GM21576 (cell line): ENCODE data around the gene ABHD14A.

ENCODE experiments used
- ATAC-seq: cut with Tn5 transposase; IDR thresholded peaks from one replicate; pipeline ENCODE4 v1.9.1; 2021; ENCODE audit warnings: mild to moderate bottlenecking, moderate library complexity; ENCODE audit not compliant: unreplicated experiment

ABHD14A gene

DNA sequence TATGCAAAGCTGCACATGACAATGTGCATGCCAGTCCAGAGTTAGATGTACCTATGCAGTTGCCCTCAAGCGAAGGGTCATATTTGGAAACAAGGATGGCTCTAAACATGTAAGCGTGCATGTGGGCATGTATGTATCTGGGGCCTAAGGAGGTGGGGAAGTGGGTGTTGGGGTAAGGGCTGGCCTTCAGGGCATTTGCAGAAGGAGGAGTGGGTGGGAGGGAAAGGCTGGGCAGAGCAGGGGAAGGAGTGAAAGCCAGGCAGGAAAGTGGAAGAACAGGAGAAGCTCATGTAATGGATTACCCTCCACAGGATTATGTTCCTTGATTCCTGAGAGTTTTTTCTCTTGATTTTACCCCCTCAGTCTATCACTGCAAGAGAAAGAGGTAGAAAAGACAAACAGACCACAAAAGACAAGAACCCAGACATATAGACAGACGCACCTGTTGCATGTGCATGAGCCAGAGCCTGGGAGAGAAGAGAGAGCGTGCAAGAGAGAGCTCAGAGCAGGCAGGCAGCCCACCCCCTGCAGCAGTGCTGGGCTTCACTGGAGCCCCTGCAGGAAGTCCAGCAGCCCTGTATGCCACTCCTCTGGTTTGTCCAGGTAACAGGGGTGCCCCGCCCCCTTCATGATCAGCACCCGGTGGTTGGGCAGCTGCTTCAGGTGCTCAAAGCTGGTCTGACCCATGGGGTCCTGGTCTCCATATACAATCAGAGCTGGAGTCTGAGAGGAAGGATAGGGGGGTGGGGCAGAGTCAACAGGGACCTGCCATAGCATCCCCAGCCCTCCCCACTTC lies 5.8 kb upstream of the ABHD14A start:
- ATAC-seq: no peak

DNA sequence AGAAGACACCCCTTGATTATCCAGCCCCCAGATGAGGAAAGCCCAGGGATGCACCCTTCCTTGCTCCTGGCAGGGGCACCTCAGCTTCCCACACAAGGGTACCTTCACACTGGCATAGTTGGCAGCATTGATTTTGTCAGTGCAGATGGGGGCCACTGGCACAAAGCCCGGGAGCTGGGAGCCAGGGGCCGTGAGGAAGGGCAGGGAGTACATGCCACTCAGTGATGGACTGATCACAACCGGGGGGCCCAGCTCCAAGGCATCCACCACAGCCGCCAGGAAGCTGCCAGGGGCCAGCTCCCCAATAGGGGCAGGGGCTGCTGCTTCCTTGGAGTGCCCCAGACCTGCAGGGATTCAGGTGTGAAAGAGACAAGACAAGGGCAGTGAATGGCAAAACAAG lies 5.0 kb upstream of the ABHD14A start:
- ATAC-seq: no peak

DNA sequence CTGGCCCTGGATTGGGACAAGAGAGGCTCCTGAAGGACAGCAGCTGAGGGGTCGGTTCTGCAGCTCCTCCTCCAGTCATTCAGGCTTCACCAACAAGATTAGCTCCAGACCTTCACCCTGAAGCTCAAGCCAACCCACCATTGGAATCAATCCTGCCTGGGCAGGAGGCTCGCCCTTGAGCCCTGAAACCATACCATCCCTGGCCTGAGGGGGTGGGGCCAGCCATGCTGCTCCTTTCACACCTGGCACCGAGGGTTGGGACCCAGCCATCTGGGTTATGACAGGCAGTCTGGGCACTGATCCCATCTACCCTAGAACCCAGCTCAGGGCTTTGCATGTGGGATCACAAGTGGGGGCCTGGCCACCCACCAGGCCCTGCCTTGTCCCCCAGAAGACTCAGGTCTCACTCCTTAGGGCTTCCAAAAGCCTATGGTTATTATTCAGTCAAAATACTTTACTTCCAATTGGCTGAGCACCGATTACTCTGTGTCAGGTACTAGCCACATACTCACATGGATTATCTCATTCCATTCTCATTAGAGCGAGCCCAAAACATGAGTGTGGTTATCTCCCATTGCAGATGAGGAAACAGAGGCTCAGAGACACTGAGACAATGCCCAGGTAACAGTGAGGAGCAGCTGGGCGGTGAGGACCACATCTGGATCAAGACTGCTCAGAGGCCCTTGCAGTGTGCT lies 4.1 kb upstream of the ABHD14A start:
- ATAC-seq: no peak

DNA sequence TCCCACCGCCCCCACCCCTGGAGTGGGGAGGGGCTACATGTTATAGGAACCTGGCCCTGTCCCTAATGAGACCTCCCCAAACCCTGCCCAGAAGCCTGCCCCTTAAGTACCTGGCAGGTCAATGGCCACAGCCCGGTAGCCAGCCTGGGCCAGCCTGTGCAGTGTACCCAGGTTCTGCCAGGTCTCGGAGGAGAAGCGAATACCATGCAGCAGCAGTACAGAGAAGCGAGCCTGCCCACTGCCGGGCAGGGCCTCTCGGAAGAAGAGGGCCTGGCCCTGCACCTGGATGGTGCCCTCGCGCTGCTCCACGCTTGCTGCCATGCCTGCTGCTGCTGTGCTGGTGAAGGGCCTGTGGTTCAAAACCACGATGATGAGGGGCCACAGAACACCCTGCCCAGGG lies 3.5 kb upstream of the ABHD14A start:
- ATAC-seq: no peak

DNA sequence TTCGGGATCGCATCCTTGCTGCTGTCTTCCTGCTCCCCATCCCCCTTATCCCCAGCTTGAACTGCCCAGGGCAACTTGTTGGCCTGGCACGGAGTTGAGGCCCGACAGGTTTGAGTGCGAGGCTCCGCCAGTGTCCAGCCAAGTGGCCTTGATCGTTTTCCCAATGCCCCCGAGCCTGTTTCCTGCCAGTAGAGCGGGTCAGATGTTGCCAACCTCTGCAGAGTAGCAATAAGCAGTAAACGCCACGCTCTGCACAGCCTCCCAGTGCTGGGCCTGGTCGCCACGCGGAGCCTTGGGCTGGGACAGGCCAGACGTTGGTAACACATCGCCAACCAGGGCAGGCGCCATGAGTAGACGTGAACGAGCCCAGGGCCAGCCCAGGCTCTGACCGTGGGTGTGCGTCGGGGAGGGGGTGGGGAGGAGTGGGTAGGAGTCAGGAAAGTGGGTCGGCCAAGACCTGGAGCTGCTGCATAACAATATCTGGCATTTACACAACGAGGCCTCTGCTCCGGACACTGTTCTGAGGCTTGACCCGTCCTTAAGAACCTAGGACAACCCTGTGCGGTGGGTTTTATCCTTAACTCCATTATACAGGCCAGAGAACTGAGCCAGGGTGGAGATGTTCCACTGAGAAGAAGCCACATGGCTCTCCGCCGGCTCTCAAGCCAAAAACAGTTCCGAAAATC lies 444 bp upstream of the ABHD14A start:
- ATAC-seq: peak; percentile 11

DNA sequence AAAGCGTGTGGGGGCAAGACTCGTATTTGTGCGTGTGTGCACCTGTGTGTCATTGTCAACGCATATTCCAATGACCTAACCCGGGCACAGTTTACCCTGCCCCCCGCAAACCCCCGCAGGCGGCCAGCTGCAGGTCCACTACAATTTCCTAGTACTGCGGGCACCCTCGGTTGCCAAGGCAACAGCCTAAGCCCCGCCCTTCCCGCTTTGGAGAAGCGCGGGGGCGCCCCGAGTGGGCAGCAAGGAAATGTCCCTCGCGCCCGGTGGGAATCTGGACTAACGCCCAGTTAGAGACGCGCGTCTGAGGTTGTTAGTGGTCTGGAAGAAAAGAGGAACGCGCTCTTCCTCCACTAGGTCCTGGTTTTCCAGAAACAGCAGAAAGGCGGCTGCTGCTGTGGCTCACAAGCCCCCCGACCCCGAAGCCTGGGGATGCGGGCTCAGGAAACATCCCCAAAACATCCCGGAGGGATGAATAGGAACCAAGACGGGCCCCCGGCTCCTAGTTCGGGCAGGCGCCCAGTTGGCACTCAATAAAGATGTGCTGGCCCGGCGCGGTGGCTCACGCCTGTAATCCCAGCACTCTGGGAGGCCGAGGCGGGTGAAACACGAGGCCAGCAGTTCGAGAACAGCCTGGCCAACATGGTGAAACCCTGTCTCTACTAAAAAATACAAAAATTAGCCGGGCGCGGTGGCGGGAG lies 1.1 kb downstream of the ABHD14A start:
- no peak for ATAC-seq

DNA sequence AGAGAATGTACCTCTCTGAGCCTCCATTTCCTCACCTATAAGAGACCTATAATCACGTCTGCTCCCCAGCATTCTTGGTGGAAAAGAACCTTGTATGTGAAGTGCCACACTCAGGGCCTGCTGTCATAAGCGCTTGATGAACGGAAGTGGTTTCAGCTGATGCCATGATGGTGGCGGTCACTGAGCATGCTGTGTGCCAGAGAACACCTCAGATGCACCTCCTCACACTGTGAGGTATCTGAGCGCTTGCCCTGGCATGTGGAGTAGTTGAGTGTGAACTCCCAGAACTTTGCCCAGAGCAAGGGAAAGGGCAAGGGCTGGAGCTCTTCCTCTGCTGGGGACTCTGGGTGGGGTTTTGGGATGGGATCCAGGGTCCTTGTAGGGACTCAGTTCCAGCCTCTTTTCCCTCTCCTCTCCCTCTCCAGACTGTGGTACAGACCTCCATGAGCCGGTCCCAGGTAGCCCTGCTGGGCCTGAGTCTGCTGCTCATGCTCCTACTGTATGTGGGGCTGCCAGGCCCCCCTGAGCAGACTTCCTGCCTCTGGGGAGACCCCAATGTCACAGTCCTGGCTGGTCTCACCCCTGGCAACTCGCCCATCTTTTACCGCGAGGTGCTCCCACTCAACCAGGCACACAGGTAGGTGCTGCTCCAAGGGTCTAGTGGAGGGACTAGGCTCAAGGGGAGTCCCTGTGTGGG lies 2.7 kb downstream of the ABHD14A start:
- ATAC-seq: no peak

DNA sequence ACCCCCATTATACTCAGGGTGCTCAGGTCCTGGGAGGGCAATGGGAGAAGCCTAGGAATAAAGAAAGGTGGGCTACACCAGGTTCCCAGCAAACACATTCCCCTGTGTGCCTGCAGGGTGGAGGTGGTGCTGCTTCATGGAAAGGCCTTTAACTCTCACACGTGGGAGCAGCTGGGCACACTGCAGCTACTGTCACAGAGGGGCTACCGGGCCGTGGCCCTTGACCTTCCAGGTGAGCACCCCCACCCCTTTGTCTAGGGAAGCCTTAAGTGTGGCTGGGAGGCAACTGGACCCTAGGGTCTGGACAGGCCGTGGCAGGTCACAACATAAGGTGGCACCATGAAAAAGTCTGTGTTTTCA lies 3.3 kb downstream of the ABHD14A start:
- no peak for ATAC-seq

DNA sequence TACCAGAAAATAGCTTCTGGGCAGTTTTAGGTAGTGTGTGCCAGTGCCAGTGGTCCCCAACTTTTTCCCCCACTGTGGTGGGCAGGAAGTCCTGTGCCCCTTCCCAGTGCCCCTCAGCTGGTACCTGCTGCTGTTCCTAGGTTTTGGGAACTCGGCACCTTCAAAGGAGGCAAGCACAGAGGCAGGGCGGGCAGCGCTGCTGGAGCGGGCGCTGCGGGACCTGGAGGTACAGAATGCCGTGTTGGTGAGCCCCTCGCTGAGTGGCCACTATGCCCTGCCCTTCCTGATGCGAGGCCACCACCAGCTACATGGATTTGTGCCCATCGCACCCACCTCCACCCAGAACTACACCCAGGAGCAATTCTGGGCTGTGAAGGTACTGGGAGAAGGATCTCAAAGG lies 5.4 kb downstream of the ABHD14A start:
- ATAC-seq: no peak

DNA sequence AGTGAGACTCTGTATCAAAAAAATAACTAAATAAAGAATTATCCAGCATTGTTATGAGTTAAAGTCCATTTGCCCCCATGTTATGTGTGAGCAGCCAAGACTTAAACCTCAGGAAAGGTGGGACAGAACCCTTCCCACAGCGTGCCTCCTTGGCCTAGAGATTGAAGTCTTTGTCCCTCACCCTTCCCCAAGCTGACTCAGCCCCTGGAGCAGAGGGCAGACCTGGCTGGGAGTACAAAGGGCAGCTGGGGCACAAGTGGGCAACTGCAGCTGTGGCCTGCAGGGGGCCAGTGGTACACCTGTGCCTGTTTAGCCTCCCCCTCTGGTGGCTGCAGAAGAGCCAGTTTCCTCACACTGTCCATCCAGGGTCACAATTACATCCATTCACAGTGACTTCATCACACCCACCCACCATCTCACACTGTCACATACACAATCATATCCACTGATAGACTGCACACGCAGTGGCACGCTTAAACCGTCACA lies 7.5 kb downstream of the ABHD14A start:
- peak; percentile 52 for ATAC-seq

DNA sequence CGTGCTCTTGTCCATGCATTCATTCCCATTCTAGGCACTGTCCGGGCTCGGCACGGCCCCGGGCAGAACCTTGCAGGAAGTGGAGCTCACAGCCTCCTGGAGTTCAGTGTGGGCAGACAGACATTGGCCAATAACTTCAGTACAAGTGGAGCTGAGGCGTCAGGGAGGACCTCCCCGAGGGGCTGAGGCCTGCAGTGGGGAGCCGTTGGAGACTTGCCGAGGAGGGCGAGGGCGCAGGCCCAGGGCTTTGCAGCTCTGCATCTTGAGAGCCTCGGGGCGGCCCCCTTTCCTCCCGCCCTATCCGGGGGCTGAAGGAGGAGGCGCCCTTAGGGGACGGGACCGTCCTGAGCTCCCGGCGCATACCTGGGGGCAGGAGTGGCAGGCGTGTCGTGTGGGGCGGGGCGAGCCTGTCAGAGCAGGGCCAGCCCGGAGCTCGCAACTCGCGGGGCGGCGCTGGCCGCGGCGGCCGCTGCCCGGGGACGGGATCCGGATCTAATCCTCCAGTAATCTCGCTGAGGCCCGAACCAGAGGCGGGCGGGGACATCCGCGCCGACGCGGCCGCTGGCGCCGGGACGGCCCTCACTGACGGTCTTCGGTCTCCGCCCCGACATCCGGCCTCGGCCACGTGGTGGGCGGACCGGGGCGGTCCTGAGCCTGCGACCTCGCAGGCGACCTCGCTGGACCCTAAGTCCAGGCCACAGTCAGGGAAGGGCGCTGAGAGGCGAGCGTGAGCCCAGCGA lies 8.1 kb downstream of the ABHD14A start, which contains the start of gene ACY1:
TSS of gene ACY1 (plus strand) at position 698 of the 740 bp plus-strand sequence. CDS start 530 bp downstream, outside the sequence.
- ATAC-seq: peak; percentile 75

DNA sequence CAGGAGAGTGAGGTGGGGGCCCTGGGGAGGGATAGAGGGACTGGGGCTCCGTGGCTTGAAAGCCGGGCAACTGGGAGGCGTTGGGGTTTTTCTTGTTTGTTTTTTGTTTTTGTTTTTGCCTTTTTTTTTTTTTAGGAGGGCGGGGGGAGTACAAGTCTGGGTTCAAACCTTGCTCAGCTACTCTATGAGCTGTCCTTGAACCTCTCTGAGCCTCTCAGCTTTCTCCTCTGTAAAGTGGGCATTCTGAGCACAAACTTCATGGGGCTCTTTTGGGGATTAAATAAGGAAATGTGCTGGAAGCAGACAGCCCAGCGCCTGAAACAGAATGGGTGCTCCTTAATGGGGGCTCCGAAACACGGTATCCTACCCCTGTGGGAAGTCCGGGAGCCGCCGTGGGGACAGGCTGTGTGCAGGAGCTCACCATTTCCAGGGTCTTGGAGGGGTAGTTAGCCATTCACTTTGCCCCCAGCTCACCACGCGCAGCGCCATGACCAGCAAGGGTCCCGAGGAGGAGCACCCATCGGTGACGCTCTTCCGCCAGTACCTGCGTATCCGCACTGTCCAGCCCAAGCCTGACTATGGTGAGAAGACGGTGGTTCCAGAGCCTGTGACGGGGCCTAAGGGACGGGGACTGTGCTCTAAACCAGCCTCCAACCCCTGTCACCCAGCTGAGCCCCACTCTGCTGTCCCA lies 8.9 kb downstream of the ABHD14A start:
- no peak for ATAC-seq

DNA sequence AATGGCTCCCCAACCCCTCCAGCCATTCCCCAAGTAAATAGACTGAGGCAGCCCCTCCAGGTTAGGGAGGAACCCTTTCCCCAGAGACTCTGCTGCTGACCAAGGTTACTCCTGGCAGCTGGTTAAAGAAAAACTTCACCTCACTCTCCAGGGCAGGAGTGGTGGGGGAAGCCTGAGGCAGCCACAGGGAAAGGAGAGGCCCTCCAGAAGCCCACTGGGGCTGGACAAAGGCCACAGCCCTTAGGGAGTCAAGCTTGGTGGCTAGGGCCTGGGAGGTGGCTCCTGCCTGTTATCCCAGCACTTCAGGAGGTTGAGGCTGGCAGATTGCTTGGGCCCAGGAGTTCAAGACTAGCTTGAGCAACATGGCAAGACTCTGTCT lies 9.4 kb downstream of the ABHD14A start:
- no peak for ATAC-seq

DNA sequence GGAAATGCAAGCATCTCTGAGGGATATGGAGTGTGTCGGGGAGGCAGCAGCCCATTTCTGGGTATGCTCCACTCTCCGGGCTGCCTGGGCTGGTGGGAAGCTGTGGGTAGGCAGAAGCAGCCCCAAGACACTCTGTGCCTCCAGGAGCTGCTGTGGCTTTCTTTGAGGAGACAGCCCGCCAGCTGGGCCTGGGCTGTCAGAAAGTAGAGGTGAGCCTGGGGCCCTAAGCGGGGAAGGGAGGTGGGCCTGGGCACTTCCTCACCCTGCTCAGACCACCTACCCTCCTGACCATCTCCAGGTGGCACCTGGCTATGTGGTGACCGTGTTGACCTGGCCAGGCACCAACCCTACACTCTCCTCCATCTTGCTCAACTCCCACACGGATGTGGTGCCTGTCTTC lies 10.2 kb downstream of the ABHD14A start:
- ATAC-seq: no peak

DNA sequence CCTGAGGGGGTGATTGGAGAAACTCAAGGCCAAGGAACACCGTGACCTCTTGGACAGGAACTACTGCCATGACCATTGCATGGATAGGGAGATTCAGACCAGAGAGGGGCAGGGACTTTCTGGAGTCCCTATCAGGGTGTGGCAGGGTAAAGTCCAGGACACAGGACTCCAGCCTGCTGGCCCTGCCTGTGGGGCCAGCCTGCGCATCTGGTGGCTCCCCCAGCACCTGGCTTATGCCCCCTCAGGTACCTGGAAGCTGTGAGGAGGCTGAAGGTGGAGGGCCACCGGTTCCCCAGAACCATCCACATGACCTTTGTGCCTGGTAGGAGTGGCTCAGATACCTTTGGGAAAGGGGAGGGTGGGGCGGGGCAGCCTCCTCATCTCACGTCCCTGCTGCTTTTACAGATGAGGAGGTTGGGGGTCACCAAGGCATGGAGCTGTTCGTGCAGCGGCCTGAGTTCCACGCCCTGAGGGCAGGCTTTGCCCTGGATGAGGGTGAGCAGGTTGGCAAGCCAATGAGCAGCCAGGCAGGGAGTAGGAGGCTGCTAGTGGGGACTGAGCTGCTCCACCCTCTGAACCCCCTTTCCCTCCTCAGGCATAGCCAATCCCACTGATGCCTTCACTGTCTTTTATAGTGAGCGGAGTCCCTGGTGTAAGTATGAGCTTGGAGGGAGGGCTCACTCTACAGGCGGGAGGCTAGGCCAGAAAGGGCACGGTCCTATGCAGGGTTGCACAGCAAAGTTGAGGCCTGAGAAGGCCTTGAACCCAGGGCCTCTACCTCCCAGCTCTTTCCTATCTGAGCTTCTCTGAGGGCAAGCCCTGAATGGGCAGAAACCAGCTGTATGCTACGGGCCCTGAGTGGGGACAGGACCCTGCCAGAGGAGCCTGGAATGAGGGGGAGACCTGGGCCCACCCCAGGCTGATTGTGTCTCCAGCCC lies 11.4 kb downstream of the ABHD14A start:
- no peak for ATAC-seq

DNA sequence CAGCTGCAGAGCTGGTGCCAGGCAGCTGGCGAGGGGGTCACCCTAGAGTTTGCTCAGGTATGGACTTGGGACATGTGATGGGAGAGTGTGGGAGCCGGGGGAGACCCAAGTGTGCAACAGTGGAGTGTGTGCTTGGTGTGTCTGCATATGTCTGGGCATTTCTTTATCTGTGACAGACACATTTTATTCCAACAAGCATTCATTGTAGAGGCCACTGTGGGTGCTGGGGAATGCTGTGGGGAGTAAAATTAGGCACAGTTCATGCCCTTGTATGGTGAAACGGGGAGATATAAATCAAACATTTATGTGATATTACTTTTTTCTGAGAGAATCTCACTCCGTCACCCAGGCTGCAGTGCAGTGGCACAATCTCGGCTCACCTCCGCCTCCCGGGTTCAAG lies 12.7 kb downstream of the ABHD14A start:
- ATAC-seq: no peak

DNA sequence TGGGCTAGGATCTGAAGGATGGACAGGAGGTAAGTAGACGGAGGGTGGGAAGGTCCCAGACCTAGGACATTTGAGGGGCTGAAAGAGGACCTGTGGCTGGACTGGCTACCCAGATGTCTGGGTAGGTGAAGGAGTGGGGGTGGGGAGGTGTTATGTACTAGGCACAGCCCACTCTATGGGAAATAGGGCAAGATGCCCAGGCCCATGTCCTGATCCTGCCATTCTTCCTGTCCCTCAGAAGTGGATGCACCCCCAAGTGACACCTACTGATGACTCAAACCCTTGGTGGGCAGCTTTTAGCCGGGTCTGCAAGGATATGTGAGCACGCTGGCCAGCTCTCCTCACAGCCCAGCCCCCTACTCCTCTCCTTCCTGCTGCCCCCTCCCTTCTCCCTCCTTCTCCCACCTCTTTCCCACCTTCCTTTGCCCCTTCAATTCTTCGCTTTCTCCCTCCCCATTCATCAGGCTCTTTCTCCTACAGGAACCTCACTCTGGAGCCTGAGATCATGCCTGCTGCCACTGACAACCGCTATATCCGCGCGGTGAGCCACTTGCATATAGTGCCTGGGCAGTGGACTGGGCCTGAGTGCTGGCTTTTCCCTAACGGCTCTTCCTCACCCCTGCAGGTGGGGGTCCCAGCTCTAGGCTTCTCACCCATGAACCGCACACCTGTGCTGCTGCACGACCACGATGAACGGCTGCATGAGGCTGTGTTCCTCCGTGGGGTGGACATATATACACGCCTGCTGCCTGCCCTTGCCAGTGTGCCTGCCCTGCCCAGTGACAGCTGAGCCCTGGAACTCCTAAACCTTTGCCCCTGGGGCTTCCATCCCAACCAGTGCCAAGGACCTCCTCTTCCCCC lies 13.7 kb downstream of the ABHD14A start:
- no peak for ATAC-seq
